ENCODE data around the gene DOCK11.

Gene DOCK11

GRCh38 chrX:118495958-118496762 is 545 bp downstream of the DOCK11 start (continued):
- TF ChIP-seq PRDM10 (tag by site-specific recombination; IDR thresholded peaks at IDR 0.05) (peak; percentile 93), ZNF449 (tag by site-specific recombination; IDR thresholded peaks at IDR 0.05) (no peak), ZSCAN18 (tag by site-specific recombination; IDR thresholded peaks at IDR 0.05) (no peak), ZNF580 (tag by site-specific recombination; IDR thresholded peaks at IDR 0.05) (no peak), SP2 (tag by site-specific recombination; IDR thresholded peaks at IDR 0.05) (peak; percentile 18), ZBTB48 (tag by site-specific recombination; IDR thresholded peaks at IDR 0.05) (peak; percentile 62; the same call in 1 of the 2 replicates), PRDM1 (tag by site-specific recombination; IDR thresholded peaks at IDR 0.05) (no peak), ZNF302 (tag by site-specific recombination; IDR thresholded peaks at IDR 0.05; ENCODE audit: low read depth) (no peak), ZNF48 (tag by site-specific recombination; IDR thresholded peaks at IDR 0.05) (no peak), EGR2 (tag by site-specific recombination; IDR thresholded peaks at IDR 0.05; ENCODE audit: low read depth) (peak; percentile 76), HOXA7 (CRISPR knock-in tag; IDR thresholded peaks at IDR 0.05; ENCODE audit: borderline replicate concordance) (no peak), ZNF324 (tag by site-specific recombination; IDR thresholded peaks at IDR 0.05) (no peak), ZNF654 (tag by site-specific recombination; IDR thresholded peaks at IDR 0.05; ENCODE audit: low read depth) (no peak), ZBTB20 (tag by site-specific recombination; IDR thresholded peaks at IDR 0.05) (peak; percentile 54), ZFP41 (tag by site-specific recombination; IDR thresholded peaks at IDR 0.05; ENCODE audit: borderline replicate concordance) (no peak), MEIS1 (CRISPR knock-in tag; IDR thresholded peaks at IDR 0.05; ENCODE audit: borderline replicate concordance) (no peak), ZBTB8A (tag by site-specific recombination; IDR thresholded peaks at IDR 0.05) (peak; percentile 61), ZBTB17 (tag by site-specific recombination; IDR thresholded peaks at IDR 0.05) (peak; percentile 32; the same call in 1 of the 2 replicates), ZNF132 (tag by site-specific recombination; IDR thresholded peaks at IDR 0.05; ENCODE audit: borderline replicate concordance) (no peak), ZNF121 (tag by site-specific recombination; IDR thresholded peaks at IDR 0.05) (no peak), ZNF521 (tag by site-specific recombination; IDR thresholded peaks at IDR 0.05) (no peak), ZNF416 (tag by site-specific recombination; IDR thresholded peaks at IDR 0.05) (no peak), ZNF768 (tag by site-specific recombination; IDR thresholded peaks at IDR 0.05) (no peak), ATF2 (tag by site-specific recombination; IDR thresholded peaks at IDR 0.05; ENCODE audit: low read depth) (no peak), ZNF221 (tag by site-specific recombination; IDR thresholded peaks at IDR 0.05; ENCODE audit: borderline replicate concordance) (no peak), ZNF266 (tag by site-specific recombination; IDR thresholded peaks at IDR 0.05; ENCODE audit: low read depth) (no peak), ZNF610 (tag by site-specific recombination; IDR thresholded peaks at IDR 0.05; ENCODE audit: borderline replicate concordance) (no peak), ZNF18 (tag by site-specific recombination; IDR thresholded peaks at IDR 0.05) (0 out of 2 replicates have a peak, but pooled peaks have one; percentile 31)

All from HEK293 (cell line).